ENCODE data around the gene CHPT1.

- TF ChIP-seq EZH2 (IDR thresholded peaks at IDR 0.05; ENCODE audit: borderline replicate concordance, low read depth, low read length, severe bottlenecking) = no peak
- TF ChIP-seq, protein P1, sequence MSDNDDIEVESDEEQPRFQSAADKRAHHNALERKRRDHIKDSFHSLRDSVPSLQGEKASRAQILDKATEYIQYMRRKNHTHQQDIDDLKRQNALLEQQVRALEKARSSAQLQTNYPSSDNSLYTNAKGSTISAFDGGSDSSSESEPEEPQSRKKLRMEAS (IDR thresholded peaks at IDR 0.05; ENCODE audit: insufficient read depth, insufficient read length) = no peak
- TF ChIP-seq CTCF (IDR thresholded peaks at IDR 0.05; ENCODE audit: extremely low read depth in 1 of 2, insufficient read depth in 1 of 2, low read depth in 1 of 2, low read length in 2 of 2) = no peak
- no peak for TF ChIP-seq POLR2A (IDR thresholded peaks at IDR 0.05; ENCODE audit: low read depth, low read length)
- no peak for TF ChIP-seq POLR2AphosphoS5 (IDR thresholded peaks at IDR 0.05; ENCODE audit: insufficient read depth, low read depth, low read length)
- TF ChIP-seq MYC (IDR thresholded peaks at IDR 0.05; ENCODE audit: low read depth, low read length) = no peak
- TF ChIP-seq JUN (IDR thresholded peaks at IDR 0.05; ENCODE audit: borderline replicate concordance, insufficient read depth, insufficient read length, low read depth) = no peak
- no peak for TF ChIP-seq GATA2 (IDR thresholded peaks at IDR 0.05; ENCODE audit: insufficient read depth, insufficient read length, low read depth, low read length)
- TF ChIP-seq FOS (IDR thresholded peaks at IDR 0.05; ENCODE audit: borderline replicate concordance, insufficient read depth, low read length) = no peak
Observed at GRCh38 chr12:101691503-101692096, 5.8 kb upstream of the CHPT1 start.

All from endothelial cell of umbilical vein (primary cell).